ENCODE data around the gene SMARCD1. TPM values are rescaled to one million over a fixed set of nuclear protein-coding genes. Genes with fewer than 3 reads are reported as not detected.

Gene SMARCD1
- total and polyA plus RNA-seq, 9 of the 15 experiments (the other 6 are each of a cell fraction or from before 2014, with no cell fraction given): 0.86 to 91.7 (median 48.0) TPM

DNA sequence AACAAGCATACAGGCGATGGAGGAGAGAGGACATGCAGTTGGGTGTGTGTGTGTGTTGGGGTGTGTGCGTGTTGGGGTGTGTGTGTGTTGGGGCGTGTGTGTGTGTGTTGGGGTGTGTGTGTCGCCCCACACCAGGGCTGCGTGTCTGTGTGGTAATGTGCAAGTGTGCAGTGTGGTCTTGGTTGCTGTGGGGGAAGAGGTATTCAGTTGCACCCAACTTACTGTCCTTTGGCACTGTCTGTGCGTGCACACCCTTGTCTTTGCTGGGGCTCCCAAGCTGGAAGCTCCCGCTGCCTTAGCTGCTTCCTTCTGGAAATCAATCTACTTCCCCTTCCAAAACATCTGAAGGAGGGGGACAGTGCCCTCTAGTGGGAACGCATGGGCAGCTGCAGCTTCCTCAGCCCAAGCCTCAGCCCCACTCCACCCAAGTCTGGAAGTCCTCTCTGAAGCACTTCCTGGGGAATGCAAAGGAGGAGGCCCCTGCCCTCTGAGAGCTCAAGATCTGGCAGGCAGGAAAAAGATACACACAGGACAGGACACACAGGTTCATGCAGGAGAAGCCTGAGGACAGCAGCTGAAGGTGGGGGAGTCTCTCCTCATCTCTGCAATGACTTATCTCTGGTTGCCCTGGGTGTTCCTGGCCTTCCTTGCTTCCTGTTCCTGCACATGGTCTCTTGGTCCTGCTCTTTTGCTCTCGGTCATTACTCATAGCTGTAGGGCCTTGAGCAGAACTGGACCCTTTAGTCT, 14.7 kb upstream of the SMARCD1 start (continued):
- TF ChIP-seq XRCC5 (IDR thresholded peaks at IDR 0.05; ENCODE audit: low read depth, low read length) (peak; percentile 68; the same call in 1 of the 2 replicates), ZNF830 (CRISPR knock-in tag; IDR thresholded peaks at IDR 0.05) (no peak), FOXP1 (CRISPR knock-in tag; IDR thresholded peaks at IDR 0.05) (no peak), ZNF175 (CRISPR knock-in tag; IDR thresholded peaks at IDR 0.05; ENCODE audit: low read depth) (peak; percentile 74; the same call in 1 of the 2 replicates), JUN (IDR thresholded peaks at IDR 0.05; ENCODE audit: borderline replicate concordance, low read depth, low read length) (no peak), JUN (CRISPR knock-in tag; IDR thresholded peaks at IDR 0.05; ENCODE audit: borderline replicate concordance) (peak; percentile 50; the same call in 1 of the 2 replicates), RAD21 (CRISPR knock-in tag; conservative IDR thresholded peaks at IDR 0.05 in 1 of 2, IDR thresholded peaks at IDR 0.05 in 1 of 2) (peak; percentile 92 to 95), TRIM28 (IDR thresholded peaks at IDR 0.05) (0 out of 2 replicates have a peak, but pooled peaks have one; percentile 18), ESRRA (IDR thresholded peaks at IDR 0.05; ENCODE audit: borderline replicate concordance, low read depth) (0 out of 2 replicates have a peak, but pooled peaks have one; percentile 31), ZBTB7A (IDR thresholded peaks at IDR 0.05; ENCODE audit: borderline replicate concordance, control insufficient read depth, low read depth, low read length) (0 out of 2 replicates have a peak, but pooled peaks have one; percentile 10), RCOR1 (IDR thresholded peaks at IDR 0.05; ENCODE audit: borderline replicate concordance in 1 of 2, low read depth in 2 of 2, low read length in 2 of 2) (peak in 1 of 2 experiments; percentile 40; a peak in 1 of 4 replicates)
- TF ChIP-seq, protein P1, sequence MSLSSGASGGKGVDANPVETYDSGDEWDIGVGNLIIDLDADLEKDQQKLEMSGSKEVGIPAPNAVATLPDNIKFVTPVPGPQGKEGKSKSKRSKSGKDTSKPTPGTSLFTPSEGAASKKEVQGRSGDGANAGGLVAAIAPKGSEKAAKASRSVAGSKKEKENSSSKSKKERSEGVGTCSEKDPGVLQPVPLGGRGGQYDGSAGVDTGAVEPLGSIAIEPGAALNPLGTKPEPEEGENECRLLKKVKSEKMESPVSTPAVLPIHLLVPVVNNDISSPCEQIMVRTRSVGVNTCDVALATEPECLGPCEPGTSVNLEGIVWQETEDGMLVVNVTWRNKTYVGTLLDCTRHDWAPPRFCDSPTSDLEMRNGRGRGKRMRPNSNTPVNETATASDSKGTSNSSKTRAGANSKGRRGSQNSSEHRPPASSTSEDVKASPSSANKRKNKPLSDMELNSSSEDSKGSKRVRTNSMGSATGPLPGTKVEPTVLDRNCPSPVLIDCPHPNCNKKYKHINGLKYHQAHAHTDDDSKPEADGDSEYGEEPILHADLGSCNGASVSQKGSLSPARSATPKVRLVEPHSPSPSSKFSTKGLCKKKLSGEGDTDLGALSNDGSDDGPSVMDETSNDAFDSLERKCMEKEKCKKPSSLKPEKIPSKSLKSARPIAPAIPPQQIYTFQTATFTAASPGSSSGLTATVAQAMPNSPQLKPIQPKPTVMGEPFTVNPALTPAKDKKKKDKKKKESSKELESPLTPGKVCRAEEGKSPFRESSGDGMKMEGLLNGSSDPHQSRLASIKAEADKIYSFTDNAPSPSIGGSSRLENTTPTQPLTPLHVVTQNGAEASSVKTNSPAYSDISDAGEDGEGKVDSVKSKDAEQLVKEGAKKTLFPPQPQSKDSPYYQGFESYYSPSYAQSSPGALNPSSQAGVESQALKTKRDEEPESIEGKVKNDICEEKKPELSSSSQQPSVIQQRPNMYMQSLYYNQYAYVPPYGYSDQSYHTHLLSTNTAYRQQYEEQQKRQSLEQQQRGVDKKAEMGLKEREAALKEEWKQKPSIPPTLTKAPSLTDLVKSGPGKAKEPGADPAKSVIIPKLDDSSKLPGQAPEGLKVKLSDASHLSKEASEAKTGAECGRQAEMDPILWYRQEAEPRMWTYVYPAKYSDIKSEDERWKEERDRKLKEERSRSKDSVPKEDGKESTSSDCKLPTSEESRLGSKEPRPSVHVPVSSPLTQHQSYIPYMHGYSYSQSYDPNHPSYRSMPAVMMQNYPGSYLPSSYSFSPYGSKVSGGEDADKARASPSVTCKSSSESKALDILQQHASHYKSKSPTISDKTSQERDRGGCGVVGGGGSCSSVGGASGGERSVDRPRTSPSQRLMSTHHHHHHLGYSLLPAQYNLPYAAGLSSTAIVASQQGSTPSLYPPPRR (CRISPR knock-in tag; IDR thresholded peaks at IDR 0.05; ENCODE audit: borderline replicate concordance): 0 out of 2 replicates have a peak, but pooled peaks have one; percentile 52
- TF ChIP-seq, protein P2, sequence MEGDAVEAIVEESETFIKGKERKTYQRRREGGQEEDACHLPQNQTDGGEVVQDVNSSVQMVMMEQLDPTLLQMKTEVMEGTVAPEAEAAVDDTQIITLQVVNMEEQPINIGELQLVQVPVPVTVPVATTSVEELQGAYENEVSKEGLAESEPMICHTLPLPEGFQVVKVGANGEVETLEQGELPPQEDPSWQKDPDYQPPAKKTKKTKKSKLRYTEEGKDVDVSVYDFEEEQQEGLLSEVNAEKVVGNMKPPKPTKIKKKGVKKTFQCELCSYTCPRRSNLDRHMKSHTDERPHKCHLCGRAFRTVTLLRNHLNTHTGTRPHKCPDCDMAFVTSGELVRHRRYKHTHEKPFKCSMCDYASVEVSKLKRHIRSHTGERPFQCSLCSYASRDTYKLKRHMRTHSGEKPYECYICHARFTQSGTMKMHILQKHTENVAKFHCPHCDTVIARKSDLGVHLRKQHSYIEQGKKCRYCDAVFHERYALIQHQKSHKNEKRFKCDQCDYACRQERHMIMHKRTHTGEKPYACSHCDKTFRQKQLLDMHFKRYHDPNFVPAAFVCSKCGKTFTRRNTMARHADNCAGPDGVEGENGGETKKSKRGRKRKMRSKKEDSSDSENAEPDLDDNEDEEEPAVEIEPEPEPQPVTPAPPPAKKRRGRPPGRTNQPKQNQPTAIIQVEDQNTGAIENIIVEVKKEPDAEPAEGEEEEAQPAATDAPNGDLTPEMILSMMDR (IDR thresholded peaks at IDR 0.05 in 2 of 3, conservative IDR thresholded peaks at IDR 0.05 in 1 of 3; ENCODE audit: insufficient read depth in 2 of 3, low read depth in 1 of 3, low read length in 3 of 3): peak; percentile 90 to 98 (median 97)
- TF ChIP-seq, protein P3, sequence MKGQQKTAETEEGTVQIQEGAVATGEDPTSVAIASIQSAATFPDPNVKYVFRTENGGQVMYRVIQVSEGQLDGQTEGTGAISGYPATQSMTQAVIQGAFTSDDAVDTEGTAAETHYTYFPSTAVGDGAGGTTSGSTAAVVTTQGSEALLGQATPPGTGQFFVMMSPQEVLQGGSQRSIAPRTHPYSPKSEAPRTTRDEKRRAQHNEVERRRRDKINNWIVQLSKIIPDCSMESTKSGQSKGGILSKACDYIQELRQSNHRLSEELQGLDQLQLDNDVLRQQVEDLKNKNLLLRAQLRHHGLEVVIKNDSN (CRISPR knock-in tag; IDR thresholded peaks at IDR 0.05): peak; percentile 38; the same call in 1 of the 2 replicates
- TF ChIP-seq, protein P4, sequence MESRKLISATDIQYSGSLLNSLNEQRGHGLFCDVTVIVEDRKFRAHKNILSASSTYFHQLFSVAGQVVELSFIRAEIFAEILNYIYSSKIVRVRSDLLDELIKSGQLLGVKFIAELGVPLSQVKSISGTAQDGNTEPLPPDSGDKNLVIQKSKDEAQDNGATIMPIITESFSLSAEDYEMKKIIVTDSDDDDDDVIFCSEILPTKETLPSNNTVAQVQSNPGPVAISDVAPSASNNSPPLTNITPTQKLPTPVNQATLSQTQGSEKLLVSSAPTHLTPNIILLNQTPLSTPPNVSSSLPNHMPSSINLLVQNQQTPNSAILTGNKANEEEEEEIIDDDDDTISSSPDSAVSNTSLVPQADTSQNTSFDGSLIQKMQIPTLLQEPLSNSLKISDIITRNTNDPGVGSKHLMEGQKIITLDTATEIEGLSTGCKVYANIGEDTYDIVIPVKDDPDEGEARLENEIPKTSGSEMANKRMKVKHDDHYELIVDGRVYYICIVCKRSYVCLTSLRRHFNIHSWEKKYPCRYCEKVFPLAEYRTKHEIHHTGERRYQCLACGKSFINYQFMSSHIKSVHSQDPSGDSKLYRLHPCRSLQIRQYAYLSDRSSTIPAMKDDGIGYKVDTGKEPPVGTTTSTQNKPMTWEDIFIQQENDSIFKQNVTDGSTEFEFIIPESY (CRISPR knock-in tag; IDR thresholded peaks at IDR 0.05): 0 out of 2 replicates have a peak, but pooled peaks have one; percentile 26

Measured in K562 (cell line).